ENCODE data around the gene C9orf78.
"Not testable (repeated sequence)": the region's sequence is repeated elsewhere in the genome, so short reads cannot be mapped to it uniquely, and the experiment has no call there.

The C9orf78 gene

DNA sequence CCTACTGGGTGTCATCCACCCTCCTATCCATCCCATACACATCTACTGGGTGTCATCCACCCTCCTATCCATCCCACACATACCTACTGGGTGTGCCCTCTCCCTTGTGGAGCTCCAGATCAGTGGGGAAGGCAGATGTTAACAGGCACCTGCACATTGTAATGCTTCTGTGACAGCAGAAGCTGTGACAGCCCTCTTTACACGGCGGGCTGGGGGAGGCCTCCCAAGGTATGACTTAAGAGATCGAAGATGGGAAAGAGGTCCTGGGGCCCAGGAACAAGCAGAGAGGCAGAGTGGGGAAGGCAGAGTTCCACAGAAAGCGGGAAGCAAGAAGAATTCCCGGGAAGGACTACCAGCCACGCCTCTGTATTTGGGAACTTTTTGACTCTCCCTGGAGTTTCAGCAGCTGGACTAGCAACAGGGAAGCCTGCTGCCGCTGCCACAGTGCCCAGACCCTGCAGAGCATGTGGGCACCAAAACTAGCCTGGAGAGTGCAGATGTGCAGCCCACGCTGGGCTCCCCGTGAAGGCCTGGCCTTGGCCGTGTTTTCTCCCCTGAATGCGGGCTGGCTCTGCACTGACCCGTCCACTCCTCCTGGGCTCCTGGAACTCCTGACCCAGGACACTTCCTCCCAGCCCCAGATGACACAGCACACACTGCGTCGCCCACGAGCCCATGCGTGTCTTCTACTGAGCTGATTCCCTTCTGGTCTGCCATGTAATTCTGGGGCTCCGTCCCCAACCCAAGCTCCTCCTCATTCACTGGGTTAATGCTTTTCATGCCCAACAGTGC lies 20.4 kb downstream of the C9orf78 start:
- H3K4me3 ChIP-seq (ENCODE audit: low read depth, low read length) = no peak overlapping the region

DNA sequence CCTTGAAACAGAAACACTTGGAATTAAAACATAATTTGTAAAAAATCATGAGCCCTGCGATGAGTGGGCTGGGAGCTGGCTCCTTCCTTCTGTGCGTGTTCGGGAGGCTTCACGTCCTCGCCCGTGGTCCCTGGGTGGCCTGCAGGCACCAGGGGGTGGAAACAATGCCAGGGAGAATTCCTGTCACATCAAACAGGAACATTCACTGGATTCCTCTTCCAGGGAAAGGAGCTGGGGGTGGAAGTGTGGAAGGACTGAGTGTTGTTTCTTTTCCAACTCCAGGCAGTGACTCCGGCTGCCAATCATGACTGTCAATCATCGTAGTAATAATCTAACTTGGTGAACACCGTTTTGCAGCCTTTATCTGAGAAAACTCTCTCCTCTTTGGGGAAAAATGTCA lies 21.4 kb downstream of the C9orf78 start:
- no peak overlapping the region for H3K4me3 ChIP-seq (ENCODE audit: low read depth, low read length)

DNA sequence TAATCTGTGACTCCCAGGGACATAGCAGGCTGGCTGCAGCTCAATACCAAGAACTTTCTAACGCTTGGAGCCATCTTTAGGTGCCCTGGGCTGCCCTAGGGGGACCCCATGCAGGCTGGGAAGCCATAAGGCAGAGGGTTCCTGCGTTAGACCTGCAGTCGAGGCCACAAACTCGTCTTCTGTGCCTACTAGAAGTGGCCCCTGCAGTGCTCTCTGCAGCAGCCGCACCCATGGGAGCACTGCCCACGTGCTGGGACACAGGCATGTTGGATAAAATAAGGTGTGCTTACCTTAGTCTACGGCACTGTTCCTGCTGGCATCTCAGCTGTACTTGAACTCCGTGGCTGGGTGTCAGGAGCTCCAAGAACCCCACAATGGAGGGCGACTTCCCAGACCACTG lies 22.7 kb downstream of the C9orf78 start:
- no peak overlapping the region for H3K4me3 ChIP-seq (ENCODE audit: low read depth, low read length)

DNA sequence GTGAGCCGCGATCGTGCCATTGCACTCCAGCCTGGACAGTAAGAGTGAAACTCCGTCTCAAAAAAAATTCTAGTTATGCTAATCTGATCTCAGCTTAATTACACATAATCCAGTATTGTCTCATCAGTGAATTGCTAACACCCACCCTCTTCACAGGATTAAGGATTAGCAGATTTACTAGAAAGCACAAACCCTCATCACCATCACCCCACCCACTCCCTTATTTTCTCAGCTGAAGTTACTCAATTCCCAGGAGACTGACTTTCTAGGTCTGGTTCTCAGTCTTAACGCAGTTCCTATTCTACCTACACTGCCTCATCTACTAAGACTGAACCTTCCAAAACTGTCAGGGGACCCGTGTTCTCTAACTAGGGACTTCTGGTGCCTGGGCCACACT lies 23.1 kb downstream of the C9orf78 start:
- H3K4me3 ChIP-seq (ENCODE audit: low read depth, low read length) = no peak overlapping the region

DNA sequence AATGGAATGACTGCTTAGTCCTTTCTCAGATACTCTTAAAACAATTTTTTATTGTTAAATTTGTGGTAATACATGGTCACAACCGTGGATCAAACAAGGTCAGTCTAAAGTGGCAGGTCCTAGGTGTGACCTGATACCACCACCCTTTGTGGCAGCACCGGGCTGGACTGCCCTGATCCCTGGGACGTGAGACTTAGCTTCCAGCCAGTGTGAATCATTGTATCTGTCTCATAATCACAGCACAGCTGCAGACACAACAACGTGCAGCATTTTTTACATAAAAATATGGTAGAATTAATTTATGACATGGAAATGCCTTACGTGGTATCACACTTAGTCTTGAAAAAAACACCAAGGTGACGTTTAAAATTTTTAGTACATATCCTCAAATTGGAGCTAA lies 24.3 kb downstream of the C9orf78 start:
- H3K4me3 ChIP-seq (ENCODE audit: low read depth, low read length) = no peak overlapping the region

DNA sequence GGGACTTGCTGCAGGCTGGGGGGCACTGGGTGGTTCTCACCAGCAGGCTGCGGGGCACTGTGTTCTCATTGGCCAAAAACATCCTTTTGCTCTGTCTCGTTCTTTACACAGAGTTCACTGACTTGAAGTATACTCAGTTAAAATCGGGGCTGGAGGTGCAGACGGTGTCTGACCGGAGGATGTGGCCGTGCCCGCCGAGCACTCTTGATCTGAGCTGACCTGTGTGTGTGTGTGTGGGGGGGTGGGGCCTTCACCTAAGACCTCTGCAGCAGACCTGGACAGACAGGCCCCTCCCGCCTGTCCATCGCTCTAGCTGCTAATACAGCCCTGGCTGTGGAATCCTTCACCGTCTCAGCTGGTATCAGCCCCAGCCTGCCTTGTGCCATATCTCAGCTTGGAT lies 25.0 kb downstream of the C9orf78 start:
- no peak overlapping the region for H3K4me3 ChIP-seq (ENCODE audit: low read depth, low read length)

DNA sequence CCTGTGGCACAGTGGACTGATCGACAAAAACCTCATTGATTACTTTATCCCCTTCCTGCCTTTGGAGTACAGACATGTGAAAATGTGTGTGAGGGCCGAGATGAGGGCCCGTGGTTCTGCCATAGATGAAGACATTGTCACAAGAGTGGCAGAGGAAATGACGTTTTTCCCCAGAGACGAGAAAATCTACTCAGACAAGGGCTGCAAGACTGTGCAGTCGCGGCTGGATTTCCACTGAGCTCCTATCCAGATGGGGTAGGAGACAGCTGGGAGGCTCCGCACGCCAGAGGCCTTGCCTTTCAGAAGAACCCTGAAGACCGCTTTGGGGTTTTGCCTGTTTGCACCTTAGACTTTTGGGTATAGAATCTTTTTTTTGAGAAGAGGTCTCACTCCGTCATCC lies 25.7 kb downstream of the C9orf78 start:
- H3K4me3 ChIP-seq (ENCODE audit: low read depth, low read length) = no peak overlapping the region

DNA sequence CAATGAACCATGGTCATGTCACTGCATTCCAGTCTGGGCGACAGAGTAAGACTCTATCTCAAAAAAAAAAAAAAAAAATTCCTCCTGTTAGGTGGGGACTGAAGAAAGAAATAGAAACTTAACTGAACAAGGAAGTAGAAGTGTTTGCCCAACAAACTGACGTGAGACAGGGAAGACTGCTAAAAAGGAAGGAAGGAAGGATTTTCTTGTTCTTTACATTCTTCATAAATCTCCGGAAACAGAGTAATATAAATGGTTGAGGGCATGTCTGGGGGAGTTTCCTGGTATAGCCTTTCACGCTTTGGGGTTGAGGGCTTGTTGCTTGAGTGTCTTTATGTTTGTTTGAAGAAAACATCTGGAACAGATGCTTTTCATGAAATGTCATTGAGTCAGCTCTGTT lies 29.0 kb downstream of the C9orf78 start:
- H3K4me3 ChIP-seq (ENCODE audit: low read depth, low read length) = no peak overlapping the region

DNA sequence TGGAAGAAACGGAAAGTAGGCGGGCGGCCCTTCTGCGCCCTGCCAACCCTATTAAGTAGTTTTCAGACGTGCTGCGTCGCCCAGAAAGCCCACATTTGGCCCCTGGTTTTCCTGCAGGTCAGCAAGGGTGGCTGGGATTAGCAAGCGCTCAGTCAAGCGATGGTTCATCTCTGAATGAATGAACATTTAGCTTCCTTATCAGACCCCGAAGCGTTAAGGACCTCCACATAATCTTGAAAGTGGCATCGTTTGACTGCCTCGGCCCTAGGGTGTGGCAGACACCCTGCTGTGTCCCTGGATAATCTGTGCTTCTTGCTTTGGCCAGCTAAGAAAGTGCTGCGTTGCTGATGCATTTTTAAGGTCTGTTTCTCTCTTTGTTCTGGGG lies 31.4 kb downstream of the C9orf78 start:
- peak overlapping the region; percentile 81 for H3K4me3 ChIP-seq (ENCODE audit: low read depth, low read length)

DNA sequence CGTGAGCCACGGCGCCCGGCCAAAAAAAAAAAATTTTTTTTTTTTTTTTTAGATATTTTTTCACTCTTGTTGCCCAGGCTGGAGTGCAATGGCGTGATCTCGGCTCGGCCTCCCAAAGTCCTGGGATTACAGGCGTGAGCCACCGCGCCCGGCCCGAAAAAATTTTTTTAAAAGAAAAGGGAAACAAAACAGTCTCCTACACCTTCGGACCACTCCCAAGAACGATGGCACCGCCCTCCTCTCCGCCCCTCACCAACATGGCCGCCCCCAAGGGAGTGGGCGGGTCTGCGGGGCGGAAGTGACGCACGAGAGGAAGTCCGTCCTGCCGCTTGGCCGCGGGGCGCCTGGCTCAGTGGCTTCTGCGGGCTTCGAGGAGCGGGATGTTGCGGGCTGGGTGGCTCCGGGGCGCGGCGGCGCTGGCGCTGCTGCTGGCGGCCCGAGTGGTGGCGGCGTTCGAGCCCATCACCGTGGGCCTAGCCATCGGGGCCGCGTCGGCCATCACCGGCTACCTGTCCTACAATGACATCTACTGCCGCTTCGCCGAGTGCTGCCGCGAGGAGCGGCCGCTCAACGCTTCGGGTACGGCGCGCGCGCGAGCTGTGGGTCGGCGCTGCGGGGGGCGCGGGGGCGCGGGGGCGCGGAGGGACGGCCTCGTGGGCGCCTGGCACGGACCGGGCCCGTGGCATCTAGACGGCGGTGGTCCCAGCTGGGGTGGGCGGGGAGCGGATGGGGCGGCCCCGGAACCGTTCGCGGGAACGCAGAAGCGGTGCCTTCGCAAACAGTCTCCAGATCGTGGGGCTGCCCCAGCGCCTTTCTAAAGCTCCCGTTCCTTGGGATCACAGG lies 32.0 kb downstream of the C9orf78 start, which contains the start of gene TOR1B:
TOR1B (plus strand) TSS at position 352 of the 843 bp plus-strand sequence; CDS start at position 381, 29 bp downstream.
- peak within 1 kb of the TSS; percentile 81 for H3K4me3 ChIP-seq (ENCODE audit: low read depth, low read length)

DNA sequence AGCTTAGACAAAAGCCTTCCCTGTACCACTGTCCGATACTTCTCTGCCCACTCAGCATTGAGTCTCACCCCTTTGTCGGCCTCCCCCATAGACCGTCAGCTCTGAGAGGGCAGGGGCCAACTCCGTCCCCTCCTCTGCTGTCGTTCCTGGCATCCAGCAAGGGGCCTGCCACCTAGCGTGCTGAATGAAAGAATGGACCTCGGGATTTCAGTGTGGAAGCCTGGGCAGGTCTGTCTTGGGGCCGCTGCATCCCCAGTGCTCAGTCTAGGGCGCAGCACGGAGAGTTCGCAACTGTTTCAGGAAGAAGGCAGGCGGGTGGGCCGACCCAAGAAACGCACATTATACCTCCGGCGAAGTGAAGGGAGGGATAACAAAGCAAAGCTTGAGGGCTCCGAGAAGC lies 33.6 kb downstream of the C9orf78 start:
- no peak overlapping the region for H3K4me3 ChIP-seq (ENCODE audit: low read depth, low read length)

DNA sequence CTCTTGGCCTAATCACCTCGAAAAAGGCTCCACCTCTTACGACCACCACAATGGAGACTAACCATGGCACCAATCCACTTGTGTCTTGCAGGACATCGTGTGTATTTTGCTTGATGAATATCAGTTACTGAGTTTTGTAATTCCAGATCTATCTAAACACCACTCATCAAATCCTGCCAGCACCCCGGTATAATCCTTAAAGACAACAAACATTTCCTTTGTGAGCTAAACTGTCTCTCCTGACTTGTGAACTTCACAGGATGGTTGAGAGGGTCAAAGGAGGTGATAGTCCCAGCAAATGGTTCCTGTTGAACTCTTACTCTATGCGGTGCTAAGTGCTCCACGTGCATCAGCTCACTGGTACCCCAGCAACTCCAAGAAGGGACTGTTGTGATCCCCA lies 36.1 kb downstream of the C9orf78 start:
- H3K4me3 ChIP-seq (ENCODE audit: low read depth, low read length) = no peak overlapping the region

DNA sequence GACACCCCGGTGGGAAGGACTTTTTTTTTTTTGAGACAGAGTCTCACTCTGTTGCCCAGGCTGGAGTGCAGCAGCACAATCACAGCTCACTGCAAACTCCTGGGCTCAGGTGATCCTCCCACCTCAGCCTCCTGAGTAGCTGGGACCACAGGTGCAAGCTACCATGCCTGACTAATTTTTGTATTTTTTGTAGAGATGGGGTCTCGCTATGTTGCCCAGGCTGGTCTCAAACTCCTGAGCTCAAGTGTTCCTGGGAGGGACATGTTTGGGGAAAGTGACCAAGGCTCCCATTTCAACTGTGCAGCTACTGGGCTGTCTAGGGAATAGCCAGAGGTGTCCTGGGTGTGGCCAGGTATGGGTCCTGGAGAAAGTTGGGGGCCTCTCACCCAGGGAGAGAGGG lies 39.0 kb downstream of the C9orf78 start:
- H3K4me3 ChIP-seq (ENCODE audit: low read depth, low read length) = not testable (repeated sequence)

DNA sequence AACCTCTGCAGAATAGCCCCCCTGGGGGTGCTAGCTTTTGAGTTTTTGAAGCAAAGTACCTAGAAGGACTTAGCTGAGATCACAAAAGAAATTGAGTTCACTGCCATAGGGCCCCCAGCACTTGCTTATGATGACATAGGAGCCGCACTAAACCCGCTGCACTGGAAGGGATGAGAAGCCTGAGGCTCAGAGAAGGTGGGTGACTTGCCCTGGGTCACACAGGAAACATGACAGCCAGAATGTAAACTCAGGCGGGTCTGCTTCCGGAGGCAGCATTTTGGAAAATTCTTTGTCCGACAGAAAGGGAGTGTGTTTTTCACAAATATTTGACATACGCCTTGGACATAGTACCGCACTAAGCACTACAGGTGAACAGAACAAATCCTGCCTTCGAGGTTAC lies 40.5 kb downstream of the C9orf78 start:
- H3K4me3 ChIP-seq (ENCODE audit: low read depth, low read length) = no peak overlapping the region

DNA sequence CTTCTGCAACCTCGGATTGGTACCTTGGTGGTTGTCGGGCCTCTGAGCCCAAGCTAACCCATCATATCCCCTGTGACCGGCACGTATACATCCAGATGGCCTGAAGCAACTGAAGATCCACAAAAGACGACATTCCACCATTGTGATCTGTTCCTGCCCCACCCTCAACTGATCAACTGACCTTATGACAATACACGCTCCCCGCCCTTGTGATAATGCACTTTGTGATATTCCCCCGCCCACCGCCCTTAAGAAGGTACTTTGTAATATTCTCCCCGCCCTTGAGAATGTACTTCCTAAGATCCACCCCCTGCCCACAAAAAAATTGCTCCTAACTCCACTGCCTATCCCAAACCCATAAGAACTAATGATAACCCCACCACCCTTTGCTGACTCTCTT lies 48.6 kb downstream of the C9orf78 start:
- no peak overlapping the region for H3K4me3 ChIP-seq (ENCODE audit: low read depth, low read length)

DNA sequence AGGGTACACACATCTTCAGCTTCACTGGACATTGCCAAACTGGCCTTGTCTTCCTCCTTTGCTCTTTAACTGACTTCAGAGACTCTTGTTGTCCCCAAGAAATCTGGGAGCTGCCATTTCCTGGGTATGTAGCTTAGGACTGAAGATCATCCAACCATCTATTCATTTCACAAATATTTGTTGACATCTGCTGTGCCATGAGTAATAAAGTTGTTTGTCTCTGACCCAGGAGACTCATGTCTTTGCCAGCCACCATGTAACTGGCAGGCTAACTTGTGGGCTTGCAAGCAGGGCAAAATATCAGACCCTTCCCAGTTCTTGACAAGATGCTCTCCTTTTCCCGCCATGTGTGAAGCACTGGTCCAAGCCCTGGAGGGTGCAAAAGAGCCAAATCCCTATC lies 49.2 kb downstream of the C9orf78 start:
- H3K4me3 ChIP-seq (ENCODE audit: low read depth, low read length) = no peak overlapping the region

DNA sequence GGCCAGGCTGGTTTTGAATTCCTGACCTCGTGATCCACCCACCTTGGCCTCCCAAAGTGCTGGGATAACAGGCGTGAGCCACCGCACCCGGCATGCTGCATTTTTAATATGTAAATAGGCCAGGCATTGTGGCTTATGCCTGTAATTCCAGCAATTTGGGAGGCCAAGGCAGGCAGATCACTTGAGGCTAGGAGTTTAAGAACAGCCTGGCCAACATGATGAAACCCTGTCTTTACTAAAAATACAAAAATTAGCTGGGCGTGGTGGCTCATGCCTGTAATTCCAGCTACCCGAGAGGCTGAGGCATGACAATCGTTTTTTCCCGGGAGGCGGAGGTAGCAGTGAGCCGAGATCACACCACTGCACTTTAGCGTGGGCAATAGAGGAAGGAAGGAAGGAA lies 50.1 kb downstream of the C9orf78 start:
- not testable (repeated sequence) for H3K4me3 ChIP-seq (ENCODE audit: low read depth, low read length)

DNA sequence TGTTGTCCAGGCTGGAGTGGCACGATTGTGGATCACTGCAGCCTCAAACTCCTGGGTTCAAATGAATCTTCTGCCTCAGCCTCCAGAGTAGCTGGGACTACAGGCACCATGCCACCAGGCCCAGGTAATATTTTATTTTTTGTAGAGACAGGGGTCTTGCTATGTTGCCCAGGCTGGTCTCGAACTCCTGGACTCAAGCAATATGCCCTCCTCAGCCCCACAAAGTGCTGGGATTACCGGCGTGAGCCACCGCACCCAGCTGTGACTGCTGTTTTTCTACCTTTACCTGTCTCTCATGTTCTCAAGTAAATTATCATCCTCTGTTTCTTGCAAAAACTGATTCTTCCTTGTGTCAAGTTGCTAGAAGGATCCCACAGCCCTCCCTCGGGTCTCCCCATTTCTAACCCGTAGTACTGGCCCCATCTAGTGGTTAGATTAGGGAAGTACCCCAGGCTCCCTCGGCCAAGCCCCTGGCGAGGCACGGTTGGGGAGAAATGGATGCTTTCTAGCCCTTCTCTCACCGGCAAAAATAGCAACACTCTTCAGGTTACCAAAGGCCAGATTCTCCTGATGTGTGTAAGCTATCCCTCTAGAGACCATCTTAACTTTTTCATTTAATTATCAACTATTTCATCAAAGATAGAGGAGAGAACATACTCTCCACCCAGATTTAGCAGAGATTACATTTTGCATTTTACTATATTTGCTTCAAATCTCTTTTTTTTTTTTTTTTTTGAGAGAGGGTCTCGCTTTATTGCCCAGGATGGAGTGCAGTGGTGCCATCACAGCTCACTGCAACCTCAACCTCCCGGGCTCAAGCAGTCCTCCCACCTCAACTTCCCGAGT lies 51.3 kb downstream of the C9orf78 start:
- no peak overlapping the region for H3K4me3 ChIP-seq (ENCODE audit: low read depth, low read length)

DNA sequence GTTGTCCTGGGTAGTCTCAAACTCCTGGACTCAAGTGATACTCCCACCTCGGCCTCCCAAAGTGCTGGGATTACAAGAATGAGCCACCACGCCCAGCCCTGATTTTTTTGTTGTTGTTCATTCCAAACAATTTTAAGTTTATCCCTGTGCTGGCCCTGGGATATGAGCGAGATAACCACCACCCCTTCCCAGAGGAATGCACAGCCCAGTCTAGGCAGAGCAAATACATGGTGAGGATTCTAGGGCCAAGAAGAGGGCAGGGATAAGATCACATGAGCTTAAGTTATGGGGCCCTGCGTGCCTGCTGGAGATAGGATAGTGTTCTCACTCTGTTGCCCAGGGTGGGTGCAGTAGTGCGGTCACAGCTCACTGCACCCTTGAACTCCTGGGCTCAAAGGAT lies 53.1 kb downstream of the C9orf78 start:
- no peak overlapping the region for H3K4me3 ChIP-seq (ENCODE audit: low read depth, low read length)

DNA sequence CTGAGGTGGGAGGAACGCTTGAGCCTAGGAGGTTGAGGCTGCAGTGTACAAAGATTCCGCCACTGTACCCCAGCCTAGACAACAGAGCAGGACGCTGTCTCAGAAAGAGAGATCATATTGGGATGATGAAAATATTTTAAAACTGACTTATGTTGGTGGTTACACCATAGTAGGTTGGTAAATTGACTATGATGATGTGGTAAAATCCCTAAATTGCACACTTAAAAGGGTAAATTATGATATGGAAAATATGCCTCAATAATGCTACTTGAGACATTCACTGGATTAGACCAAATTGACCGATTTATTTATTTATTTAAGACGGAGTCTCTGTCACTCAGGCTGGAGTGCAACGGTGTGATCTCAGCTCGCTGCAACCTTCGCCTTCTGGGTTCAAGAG lies 53.9 kb downstream of the C9orf78 start:
- H3K4me3 ChIP-seq (ENCODE audit: low read depth, low read length) = no peak overlapping the region

DNA sequence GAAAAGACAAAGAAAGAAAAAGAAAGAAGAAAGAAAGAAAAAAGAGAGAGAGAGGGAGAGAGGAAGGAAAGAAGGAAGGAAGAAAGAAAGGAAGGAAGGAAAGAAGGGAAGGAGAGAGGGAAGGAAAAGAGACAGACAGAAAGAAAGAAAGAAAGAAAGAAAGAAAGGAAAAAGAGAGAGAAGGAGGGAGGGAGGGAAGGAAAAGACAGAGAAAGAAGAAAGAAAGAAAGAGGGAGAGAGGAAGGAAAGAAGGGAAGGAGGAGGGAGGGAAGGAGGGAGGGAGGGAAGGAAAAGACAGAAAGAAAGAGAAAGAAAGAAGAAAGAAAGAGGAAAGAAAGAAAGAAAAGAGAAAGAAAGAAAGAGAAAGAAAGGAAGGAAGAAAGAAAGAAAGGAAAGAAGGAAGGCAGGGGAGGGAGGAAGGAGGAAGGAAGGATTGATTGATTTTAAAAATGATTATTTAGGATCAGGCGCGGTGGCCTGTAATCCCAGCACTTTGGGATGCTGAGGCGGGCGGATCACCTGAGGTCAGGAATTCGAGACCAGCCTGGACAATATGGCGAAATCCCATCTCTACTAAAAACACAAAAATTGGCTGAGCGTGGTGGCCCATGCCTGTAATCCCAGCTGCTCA lies 55.4 kb downstream of the C9orf78 start:
- H3K4me3 ChIP-seq (ENCODE audit: low read depth, low read length) = no peak overlapping the region
